ENCODE results near the gene LYZL4.

LYZL4 gene, protein sequence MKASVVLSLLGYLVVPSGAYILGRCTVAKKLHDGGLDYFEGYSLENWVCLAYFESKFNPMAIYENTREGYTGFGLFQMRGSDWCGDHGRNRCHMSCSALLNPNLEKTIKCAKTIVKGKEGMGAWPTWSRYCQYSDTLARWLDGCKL

GRCh38 chr3:42410370-42411131 is at the start of gene LYZL4:
TSS of gene LYZL4 (minus strand) at chr3:42410610. CDS start at chr3:42407251, 3,359 bp downstream.
- DNase-seq (ENCODE audit: low read depth): no peak
- TF ChIP-seq, protein P1, sequence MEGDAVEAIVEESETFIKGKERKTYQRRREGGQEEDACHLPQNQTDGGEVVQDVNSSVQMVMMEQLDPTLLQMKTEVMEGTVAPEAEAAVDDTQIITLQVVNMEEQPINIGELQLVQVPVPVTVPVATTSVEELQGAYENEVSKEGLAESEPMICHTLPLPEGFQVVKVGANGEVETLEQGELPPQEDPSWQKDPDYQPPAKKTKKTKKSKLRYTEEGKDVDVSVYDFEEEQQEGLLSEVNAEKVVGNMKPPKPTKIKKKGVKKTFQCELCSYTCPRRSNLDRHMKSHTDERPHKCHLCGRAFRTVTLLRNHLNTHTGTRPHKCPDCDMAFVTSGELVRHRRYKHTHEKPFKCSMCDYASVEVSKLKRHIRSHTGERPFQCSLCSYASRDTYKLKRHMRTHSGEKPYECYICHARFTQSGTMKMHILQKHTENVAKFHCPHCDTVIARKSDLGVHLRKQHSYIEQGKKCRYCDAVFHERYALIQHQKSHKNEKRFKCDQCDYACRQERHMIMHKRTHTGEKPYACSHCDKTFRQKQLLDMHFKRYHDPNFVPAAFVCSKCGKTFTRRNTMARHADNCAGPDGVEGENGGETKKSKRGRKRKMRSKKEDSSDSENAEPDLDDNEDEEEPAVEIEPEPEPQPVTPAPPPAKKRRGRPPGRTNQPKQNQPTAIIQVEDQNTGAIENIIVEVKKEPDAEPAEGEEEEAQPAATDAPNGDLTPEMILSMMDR (conservative IDR thresholded peaks at IDR 0.05; ENCODE audit: control insufficient read depth, insufficient read depth, low read depth, low read length): no peak
- no peak within 1 kb of the TSS for H3K4me3 ChIP-seq (ENCODE audit: control insufficient read depth, low read depth, low read length)

DNA sequence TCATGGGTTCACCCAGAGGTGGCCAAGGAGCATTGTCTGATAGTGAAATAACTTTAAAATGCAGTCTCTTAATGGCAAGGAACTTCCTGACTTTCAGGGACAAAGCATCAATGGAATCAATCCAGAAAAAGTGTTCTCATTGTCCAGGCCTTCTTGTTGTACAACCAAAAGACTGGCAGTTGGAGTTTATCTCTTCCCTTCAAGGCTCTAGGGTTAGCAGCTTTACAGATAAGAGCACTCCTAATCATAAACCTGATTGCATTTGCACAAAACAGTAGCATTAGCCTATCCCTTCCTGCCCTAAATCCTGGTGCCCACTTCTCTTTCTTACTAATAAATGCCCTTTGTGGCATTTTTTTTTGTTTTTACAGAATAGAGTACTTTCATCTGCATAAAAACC is 48.7 kb upstream of the LYZL4 start:
- TF ChIP-seq, protein P1 (conservative IDR thresholded peaks at IDR 0.05; ENCODE audit: control insufficient read depth, insufficient read depth, low read depth, low read length): no peak

GRCh38 chr3:42456211-42456610 is 45.8 kb upstream of the LYZL4 start:
- TF ChIP-seq, protein P1 (conservative IDR thresholded peaks at IDR 0.05; ENCODE audit: control insufficient read depth, insufficient read depth, low read depth, low read length): no peak
- no peak for DNase-seq (ENCODE audit: low read depth)
- no peak overlapping the region for H3K4me3 ChIP-seq (ENCODE audit: control insufficient read depth, low read depth, low read length)

More for the DNA sequence above, 48.7 kb upstream of the LYZL4 start:
- DNase-seq (ENCODE audit: low read depth): no peak
- H3K4me3 ChIP-seq (ENCODE audit: control insufficient read depth, low read depth, low read length): no peak overlapping the region

DNA sequence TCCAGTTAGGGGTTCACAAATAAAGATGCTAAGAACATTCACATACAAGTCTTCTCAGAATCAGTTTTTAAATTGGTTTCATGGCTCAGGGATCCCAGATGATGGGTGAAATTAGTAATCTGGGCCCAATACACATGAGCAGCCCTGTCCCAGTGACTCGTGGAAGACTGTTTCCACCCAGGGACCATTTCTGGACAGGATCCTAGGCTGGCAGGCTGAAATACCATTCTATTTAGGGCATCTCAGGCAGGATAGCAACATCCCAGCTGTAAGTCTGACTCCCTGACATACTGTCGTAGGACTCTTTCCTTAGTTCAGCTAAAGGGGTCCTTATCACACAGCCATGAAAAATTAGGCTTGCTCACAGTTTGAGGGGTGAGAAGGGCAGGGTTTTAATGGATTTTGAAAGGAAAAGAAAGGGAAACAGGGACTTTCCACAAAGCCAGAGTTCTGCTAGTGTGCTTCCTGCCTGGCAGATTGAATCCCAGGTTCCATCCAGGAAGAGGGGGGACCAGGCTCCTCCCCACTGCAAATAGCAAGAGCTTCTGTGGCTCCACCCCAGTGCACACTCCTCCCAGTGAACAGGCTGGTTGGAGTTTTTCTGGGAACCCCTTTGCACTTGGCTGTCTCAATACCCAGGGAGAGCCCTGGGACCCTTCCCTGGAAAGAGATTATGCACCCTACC is 41.3 kb upstream of the LYZL4 start:
- DNase-seq (ENCODE audit: low read depth): no peak
- TF ChIP-seq, protein P1 (conservative IDR thresholded peaks at IDR 0.05; ENCODE audit: control insufficient read depth, insufficient read depth, low read depth, low read length): no peak
- H3K4me3 ChIP-seq (ENCODE audit: control insufficient read depth, low read depth, low read length): no peak overlapping the region

DNA sequence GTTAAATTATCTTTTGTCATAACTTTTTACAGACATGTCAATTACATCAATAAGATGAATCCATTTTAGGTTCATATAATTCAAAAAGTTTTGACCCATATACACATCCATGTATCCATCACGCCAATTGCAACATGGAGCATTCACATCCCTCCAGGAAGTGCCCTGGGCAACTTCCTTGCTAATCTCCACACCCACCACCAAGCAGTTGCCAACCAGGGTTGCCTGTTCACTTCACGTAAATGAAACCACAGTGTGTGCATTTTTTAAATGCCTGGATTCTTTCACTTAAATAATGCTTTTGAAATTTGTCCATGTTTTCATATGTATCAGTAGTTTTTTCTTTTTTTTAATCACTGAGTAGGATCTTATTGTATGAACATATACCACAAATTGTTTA is 40.7 kb upstream of the LYZL4 start:
- H3K4me3 ChIP-seq (ENCODE audit: control insufficient read depth, low read depth, low read length): no peak overlapping the region
- no peak for DNase-seq (ENCODE audit: low read depth)
- TF ChIP-seq, protein P1 (conservative IDR thresholded peaks at IDR 0.05; ENCODE audit: control insufficient read depth, insufficient read depth, low read depth, low read length): no peak

GRCh38 chr3:42450567-42450966 is 40.2 kb upstream of the LYZL4 start:
- H3K4me3 ChIP-seq (ENCODE audit: control insufficient read depth, low read depth, low read length): no peak overlapping the region
- TF ChIP-seq, protein P1 (conservative IDR thresholded peaks at IDR 0.05; ENCODE audit: control insufficient read depth, insufficient read depth, low read depth, low read length): no peak
- DNase-seq (ENCODE audit: low read depth): no peak
